ENCODE measurements around the gene DHRSX. TPM values are rescaled to one million over a fixed set of nuclear protein-coding genes. Genes with fewer than 3 reads are reported as not detected.

The DHRSX gene
- total and polyA plus RNA-seq, 2 of the 8 experiments (the other 6 are each of a cell fraction or from before 2014, with no cell fraction given): 35.1 to 43.4 TPM

GRCh38 chrX:2342281-2342688 is 158.5 kb downstream of the DHRSX start (continued):
- TF ChIP-seq, protein P1, sequence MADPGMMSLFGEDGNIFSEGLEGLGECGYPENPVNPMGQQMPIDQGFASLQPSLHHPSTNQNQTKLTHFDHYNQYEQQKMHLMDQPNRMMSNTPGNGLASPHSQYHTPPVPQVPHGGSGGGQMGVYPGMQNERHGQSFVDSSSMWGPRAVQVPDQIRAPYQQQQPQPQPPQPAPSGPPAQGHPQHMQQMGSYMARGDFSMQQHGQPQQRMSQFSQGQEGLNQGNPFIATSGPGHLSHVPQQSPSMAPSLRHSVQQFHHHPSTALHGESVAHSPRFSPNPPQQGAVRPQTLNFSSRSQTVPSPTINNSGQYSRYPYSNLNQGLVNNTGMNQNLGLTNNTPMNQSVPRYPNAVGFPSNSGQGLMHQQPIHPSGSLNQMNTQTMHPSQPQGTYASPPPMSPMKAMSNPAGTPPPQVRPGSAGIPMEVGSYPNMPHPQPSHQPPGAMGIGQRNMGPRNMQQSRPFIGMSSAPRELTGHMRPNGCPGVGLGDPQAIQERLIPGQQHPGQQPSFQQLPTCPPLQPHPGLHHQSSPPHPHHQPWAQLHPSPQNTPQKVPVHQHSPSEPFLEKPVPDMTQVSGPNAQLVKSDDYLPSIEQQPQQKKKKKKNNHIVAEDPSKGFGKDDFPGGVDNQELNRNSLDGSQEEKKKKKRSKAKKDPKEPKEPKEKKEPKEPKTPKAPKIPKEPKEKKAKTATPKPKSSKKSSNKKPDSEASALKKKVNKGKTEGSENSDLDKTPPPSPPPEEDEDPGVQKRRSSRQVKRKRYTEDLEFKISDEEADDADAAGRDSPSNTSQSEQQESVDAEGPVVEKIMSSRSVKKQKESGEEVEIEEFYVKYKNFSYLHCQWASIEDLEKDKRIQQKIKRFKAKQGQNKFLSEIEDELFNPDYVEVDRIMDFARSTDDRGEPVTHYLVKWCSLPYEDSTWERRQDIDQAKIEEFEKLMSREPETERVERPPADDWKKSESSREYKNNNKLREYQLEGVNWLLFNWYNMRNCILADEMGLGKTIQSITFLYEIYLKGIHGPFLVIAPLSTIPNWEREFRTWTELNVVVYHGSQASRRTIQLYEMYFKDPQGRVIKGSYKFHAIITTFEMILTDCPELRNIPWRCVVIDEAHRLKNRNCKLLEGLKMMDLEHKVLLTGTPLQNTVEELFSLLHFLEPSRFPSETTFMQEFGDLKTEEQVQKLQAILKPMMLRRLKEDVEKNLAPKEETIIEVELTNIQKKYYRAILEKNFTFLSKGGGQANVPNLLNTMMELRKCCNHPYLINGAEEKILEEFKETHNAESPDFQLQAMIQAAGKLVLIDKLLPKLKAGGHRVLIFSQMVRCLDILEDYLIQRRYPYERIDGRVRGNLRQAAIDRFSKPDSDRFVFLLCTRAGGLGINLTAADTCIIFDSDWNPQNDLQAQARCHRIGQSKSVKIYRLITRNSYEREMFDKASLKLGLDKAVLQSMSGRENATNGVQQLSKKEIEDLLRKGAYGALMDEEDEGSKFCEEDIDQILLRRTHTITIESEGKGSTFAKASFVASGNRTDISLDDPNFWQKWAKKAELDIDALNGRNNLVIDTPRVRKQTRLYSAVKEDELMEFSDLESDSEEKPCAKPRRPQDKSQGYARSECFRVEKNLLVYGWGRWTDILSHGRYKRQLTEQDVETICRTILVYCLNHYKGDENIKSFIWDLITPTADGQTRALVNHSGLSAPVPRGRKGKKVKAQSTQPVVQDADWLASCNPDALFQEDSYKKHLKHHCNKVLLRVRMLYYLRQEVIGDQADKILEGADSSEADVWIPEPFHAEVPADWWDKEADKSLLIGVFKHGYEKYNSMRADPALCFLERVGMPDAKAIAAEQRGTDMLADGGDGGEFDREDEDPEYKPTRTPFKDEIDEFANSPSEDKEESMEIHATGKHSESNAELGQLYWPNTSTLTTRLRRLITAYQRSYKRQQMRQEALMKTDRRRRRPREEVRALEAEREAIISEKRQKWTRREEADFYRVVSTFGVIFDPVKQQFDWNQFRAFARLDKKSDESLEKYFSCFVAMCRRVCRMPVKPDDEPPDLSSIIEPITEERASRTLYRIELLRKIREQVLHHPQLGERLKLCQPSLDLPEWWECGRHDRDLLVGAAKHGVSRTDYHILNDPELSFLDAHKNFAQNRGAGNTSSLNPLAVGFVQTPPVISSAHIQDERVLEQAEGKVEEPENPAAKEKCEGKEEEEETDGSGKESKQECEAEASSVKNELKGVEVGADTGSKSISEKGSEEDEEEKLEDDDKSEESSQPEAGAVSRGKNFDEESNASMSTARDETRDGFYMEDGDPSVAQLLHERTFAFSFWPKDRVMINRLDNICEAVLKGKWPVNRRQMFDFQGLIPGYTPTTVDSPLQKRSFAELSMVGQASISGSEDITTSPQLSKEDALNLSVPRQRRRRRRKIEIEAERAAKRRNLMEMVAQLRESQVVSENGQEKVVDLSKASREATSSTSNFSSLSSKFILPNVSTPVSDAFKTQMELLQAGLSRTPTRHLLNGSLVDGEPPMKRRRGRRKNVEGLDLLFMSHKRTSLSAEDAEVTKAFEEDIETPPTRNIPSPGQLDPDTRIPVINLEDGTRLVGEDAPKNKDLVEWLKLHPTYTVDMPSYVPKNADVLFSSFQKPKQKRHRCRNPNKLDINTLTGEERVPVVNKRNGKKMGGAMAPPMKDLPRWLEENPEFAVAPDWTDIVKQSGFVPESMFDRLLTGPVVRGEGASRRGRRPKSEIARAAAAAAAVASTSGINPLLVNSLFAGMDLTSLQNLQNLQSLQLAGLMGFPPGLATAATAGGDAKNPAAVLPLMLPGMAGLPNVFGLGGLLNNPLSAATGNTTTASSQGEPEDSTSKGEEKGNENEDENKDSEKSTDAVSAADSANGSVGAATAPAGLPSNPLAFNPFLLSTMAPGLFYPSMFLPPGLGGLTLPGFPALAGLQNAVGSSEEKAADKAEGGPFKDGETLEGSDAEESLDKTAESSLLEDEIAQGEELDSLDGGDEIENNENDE (IDR thresholded peaks at IDR 0.05; ENCODE audit: insufficient replicate concordance, low read length): no peak
- TF ChIP-seq SP4 (IDR thresholded peaks at IDR 0.05; ENCODE audit: low read length): no peak
- TF ChIP-seq TBP (IDR thresholded peaks at IDR 0.05; ENCODE audit: low read depth, low read length): no peak
- TF ChIP-seq YY1 (IDR thresholded peaks at IDR 0.05; ENCODE audit: low read depth, low read length): no peak
- no peak for TF ChIP-seq PHF8 (conservative IDR thresholded peaks at IDR 0.05; ENCODE audit: low read depth, low read length)
- no peak for TF ChIP-seq RXRA (IDR thresholded peaks at IDR 0.05; ENCODE audit: insufficient read depth, low read depth, low read length)
- no peak for TF ChIP-seq CHD2 (IDR thresholded peaks at IDR 0.05; ENCODE audit: low read length)
- TF ChIP-seq JUND (IDR thresholded peaks at IDR 0.05; ENCODE audit: low read length): no peak
- TF ChIP-seq CBX8 (IDR thresholded peaks at IDR 0.05; ENCODE audit: borderline replicate concordance, low read depth, low read length): no peak
- no peak for TF ChIP-seq SP1 (IDR thresholded peaks at IDR 0.05; ENCODE audit: low read depth, low read length)
- no peak for TF ChIP-seq EP300 (IDR thresholded peaks at IDR 0.05; ENCODE audit: borderline replicate concordance in 1 of 2, low read depth in 2 of 2, low read length in 2 of 2)
- TF ChIP-seq TAF7 (optimal IDR thresholded peaks at IDR 0.05; ENCODE audit: borderline replicate concordance, low read depth, low read length): no peak
- no peak for TF ChIP-seq TCF12 (IDR thresholded peaks at IDR 0.05; ENCODE audit: low read depth, low read length)
- no peak for TF ChIP-seq POLR2A (IDR thresholded peaks at IDR 0.05; ENCODE audit: control extremely low read depth in 1 of 2, low read depth in 2 of 2, low read length in 2 of 2)
